Liver (tissue), 9 donors: ENCODE results near the gene LEMD2. TPM values are rescaled to one million over a fixed set of nuclear protein-coding genes. Genes with fewer than 3 reads are reported as not detected.

Experiments
- DNase-seq: peaks from one replicate; pipeline ENCODE4 v3.0.0-alpha.2; 2017; ENCODE audit warnings: low spot score
- H3K27ac ChIP-seq, 2 donors: one replicate each; pipeline ENCODE4 v1.7.0; 2013; ENCODE audit warnings: inconsistent platforms in 2 of 2, low read length in 2 of 2, control low read depth in 1 of 2, low read depth in 1 of 2, mild to moderate bottlenecking in 1 of 2
- H3K27me3 ChIP-seq, 4 donors: one replicate each; pipeline versions ENCODE4 v1.6.1 to v1.7.0; 2013; ENCODE audit warnings: low read length in 3 of 4, inconsistent platforms in 1 of 4, mild to moderate bottlenecking in 1 of 4, moderate library complexity in 1 of 4; ENCODE audit not compliant: control insufficient read depth in 4 of 4, insufficient read depth in 4 of 4
- H3K36me3 ChIP-seq, 4 donors: one replicate each; pipeline versions ENCODE4 v1.6.1 to v1.7.0; 2013; ENCODE audit warnings: low read length in 3 of 4, mild to moderate bottlenecking in 3 of 4, low read depth in 1 of 4, moderate library complexity in 1 of 4; ENCODE audit not compliant: control insufficient read depth in 4 of 4, insufficient read depth in 3 of 4
- H3K4me1 ChIP-seq, 4 donors: one replicate each; pipeline versions ENCODE4 v1.6.1 to v1.7.0; 2013; ENCODE audit warnings: low read length in 3 of 4, mild to moderate bottlenecking in 3 of 4, moderate library complexity in 1 of 4; ENCODE audit not compliant: control insufficient read depth in 4 of 4, insufficient read depth in 4 of 4
- H3K4me3 ChIP-seq, 3 donors: one replicate each; pipeline versions ENCODE4 v1.6.1 to v1.7.0; 2013; ENCODE audit warnings: low read length in 3 of 3, control low read depth in 1 of 3, low read depth in 1 of 3, mild to moderate bottlenecking in 1 of 3
- H3K9ac ChIP-seq, 2 donors: one replicate each; pipeline ENCODE4 v1.7.0; 2013; ENCODE audit warnings: low read length in 2 of 2, mild to moderate bottlenecking in 2 of 2, moderate library complexity in 2 of 2, control low read depth in 1 of 2, low read depth in 1 of 2
- H3K9me3 ChIP-seq, 4 donors: one replicate each; pipeline versions ENCODE4 v1.6.1 to v1.7.0; 2013; ENCODE audit warnings: low read length in 3 of 4; ENCODE audit not compliant: control insufficient read depth in 4 of 4
- EGR1 ChIP-seq, 2 donors: IDR thresholded peaks; 2 replicates each; pipeline ENCODE4 v1.6.1; 2016 to 2018; ENCODE audit warnings: antibody characterized with exemption in 2 of 2, low read depth in 2 of 2
- FOXA1 ChIP-seq: IDR thresholded peaks from 2 replicates; pipeline ENCODE4 v1.6.1; 2016; ENCODE audit warnings: antibody characterized with exemption
- FOXA2 ChIP-seq: IDR thresholded peaks from 2 replicates; pipeline ENCODE4 v1.6.1; 2016; ENCODE audit warnings: antibody characterized with exemption
- GABPA ChIP-seq, 2 donors: IDR thresholded peaks in 1 of 2; conservative IDR thresholded peaks in 1 of 2; 2 replicates each; pipeline ENCODE4 v1.6.1; 2016; ENCODE audit warnings: antibody characterized with exemption in 2 of 2, mild to moderate bottlenecking in 1 of 2, moderate library complexity in 1 of 2
- HNF4A ChIP-seq, 2 donors: conservative IDR thresholded peaks; 2 replicates each; pipeline ENCODE4 v1.6.1; 2016; ENCODE audit warnings: antibody characterized with exemption in 2 of 2, mild to moderate bottlenecking in 2 of 2
- HNF4G ChIP-seq: IDR thresholded peaks from 2 replicates; pipeline ENCODE4 v1.6.1; 2016; ENCODE audit warnings: antibody characterized with exemption
- JUND ChIP-seq, 2 donors: IDR thresholded peaks; 2 replicates each; pipeline ENCODE4 v1.6.1; 2016; ENCODE audit warnings: antibody characterized with exemption in 2 of 2
- NR2F2 ChIP-seq: IDR thresholded peaks from 2 replicates; pipeline ENCODE4 v1.6.1; 2016; ENCODE audit warnings: antibody characterized with exemption
- RAD21 ChIP-seq, 2 donors: IDR thresholded peaks; 2 replicates each; pipeline ENCODE4 v1.6.1; 2016; ENCODE audit warnings: antibody characterized with exemption in 2 of 2, mild to moderate bottlenecking in 2 of 2
- RXRA ChIP-seq, 2 donors: IDR thresholded peaks; 2 replicates each; pipeline ENCODE4 v1.6.1; 2017 to 2018; ENCODE audit warnings: antibody characterized with exemption in 2 of 2, mild to moderate bottlenecking in 1 of 2
- SP1 ChIP-seq: IDR thresholded peaks from 2 replicates; pipeline ENCODE4 v1.6.1; 2018; ENCODE audit warnings: antibody characterized with exemption, mild to moderate bottlenecking
- TAF1 ChIP-seq: conservative IDR thresholded peaks from 2 replicates; pipeline ENCODE4 v1.6.1; 2016; ENCODE audit warnings: antibody characterized with exemption, mild to moderate bottlenecking
- YY1 ChIP-seq: IDR thresholded peaks from 2 replicates; pipeline ENCODE4 v1.6.1; 2016; ENCODE audit warnings: antibody characterized with exemption, mild to moderate bottlenecking
- WGBS: extraction: QIAGEN DNeasy Blood & Tissue Kit; methylation state at CpG from one replicate; pipeline ENCODE4 v1.1.7; 2013; 5-methylcytosine and 5-hydroxymethylcytosine counted together
- polyA plus RNA-seq, 2 donors: library from polyadenylated mRNA; stranded (reverse) in 1 of 2; unstranded in 1 of 2; fragments of 200-250 nt in 1 of 2; fragments of >200 nt in 1 of 2; fragmentation: Nextera tagmentation in 1 of 2; extraction: Ambion mirVana in 1 of 2; gene quantifications; one replicate each; pipeline versions ENCODE4 v1.2.1 to v1.2.3, GENCODE V29; 2013 to 2015
- total RNA-seq, 2 donors: library from RNA; depleted of rRNA; stranded (reverse); fragments of >200 nt; gene quantifications; one replicate each; pipeline ENCODE4 v1.2.3, GENCODE V29; 2014
- TF ChIP-seq, protein P1 (sequence below): IDR thresholded peaks from 2 replicates; pipeline ENCODE4 v1.6.1; 2016; ENCODE audit warnings: antibody characterized with exemption
- TF ChIP-seq, protein P2 (sequence below): IDR thresholded peaks from 2 replicates; pipeline ENCODE4 v1.6.1; 2016; ENCODE audit warnings: antibody characterized with exemption
- TF ChIP-seq, protein P3 (sequence below): fragments of 150-350 bp; IDR thresholded peaks from 2 replicates; pipeline ENCODE4 v1.5.1; 2017; ENCODE audit warnings: improper control_type of control experiment, low read depth, low read length; ENCODE audit not compliant: missing input control
- TF ChIP-seq, protein P4 (sequence below): IDR thresholded peaks from 2 replicates; pipeline ENCODE4 v1.6.1; 2016; ENCODE audit warnings: antibody characterized with exemption
- TF ChIP-seq, protein P5 (sequence below): IDR thresholded peaks from 2 replicates; pipeline ENCODE4 v1.6.1; 2016; ENCODE audit warnings: antibody characterized with exemption, mild to moderate bottlenecking
- donor health status: healthy.
- donor health status: healthy.
- donor health status: healthy.
- donor health status: healthy.
- donor health status: healthy.

The LEMD2 gene
- total and polyA plus RNA-seq, 4 donors: 6.5 to 23.1 (median 16.6) TPM

DNA sequence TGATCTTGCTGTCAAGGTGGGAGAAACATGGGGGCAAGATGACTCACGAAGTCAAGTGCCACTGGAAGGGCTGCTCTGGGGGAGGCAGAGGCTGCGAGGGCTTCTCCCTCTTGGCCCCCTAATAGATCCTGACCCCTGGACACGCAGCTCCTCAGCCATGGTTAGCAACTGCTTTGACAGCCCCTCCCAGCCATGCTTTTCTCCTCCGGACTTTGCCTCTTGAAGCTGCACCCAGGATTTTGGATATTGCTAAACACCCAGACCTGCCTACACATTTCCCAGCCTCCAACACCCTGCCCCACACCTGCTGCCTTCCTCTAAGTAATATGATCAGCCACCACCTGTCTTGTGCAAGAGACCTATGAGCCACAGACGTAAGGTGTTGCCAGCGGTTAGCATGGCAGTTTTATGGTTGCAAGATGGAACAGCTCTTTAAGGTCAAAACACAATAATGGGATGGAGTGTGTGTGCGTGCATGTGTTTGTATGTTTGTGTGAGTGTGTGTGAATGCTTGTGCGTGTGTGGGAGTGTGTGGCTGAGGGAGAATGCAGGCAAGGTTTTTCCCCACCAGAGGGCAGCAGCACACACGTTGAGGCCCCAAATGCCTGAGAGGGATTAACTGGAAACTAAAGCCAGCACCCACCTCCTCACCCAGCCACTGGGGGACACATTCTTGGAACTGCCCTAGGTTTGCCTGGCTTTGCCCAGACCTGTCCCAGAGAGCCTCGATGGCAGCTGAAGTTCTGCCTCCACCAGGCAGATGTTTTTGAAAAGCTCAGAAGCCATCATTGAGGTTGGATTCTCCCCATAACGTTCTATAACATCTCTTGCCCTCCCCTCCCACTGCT lies 44.7 kb downstream of the LEMD2 start:
- Histone ChIP-seq H3K36me3 (no peaks in the 10 kb centered on the region), H3K27ac (peak overlapping the region; percentile 73 to 76), H3K4me1 (peaks cover 10 to 52% (median 45%) of the 10 kb centered on the region in 4 donors), H3K9me3 (no peaks in the 10 kb centered on the region), H3K4me3 (no peak overlapping the region), H3K9ac (no peak overlapping the region), H3K27me3 (no peaks in the 10 kb centered on the region)
- peak; percentile 75 for TF ChIP-seq SP1
- TF ChIP-seq JUND (IDR thresholded peaks at IDR 0.05): peak in 1 of 2 donors; percentile 23
- TF ChIP-seq, protein P1, sequence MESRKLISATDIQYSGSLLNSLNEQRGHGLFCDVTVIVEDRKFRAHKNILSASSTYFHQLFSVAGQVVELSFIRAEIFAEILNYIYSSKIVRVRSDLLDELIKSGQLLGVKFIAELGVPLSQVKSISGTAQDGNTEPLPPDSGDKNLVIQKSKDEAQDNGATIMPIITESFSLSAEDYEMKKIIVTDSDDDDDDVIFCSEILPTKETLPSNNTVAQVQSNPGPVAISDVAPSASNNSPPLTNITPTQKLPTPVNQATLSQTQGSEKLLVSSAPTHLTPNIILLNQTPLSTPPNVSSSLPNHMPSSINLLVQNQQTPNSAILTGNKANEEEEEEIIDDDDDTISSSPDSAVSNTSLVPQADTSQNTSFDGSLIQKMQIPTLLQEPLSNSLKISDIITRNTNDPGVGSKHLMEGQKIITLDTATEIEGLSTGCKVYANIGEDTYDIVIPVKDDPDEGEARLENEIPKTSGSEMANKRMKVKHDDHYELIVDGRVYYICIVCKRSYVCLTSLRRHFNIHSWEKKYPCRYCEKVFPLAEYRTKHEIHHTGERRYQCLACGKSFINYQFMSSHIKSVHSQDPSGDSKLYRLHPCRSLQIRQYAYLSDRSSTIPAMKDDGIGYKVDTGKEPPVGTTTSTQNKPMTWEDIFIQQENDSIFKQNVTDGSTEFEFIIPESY: no peak
- TF ChIP-seq TAF1: no peak
- no peak for TF ChIP-seq FOXA2
- TF ChIP-seq FOXA1: no peak
- TF ChIP-seq, protein P2, sequence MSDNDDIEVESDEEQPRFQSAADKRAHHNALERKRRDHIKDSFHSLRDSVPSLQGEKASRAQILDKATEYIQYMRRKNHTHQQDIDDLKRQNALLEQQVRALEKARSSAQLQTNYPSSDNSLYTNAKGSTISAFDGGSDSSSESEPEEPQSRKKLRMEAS: peak; percentile 49
- TF ChIP-seq YY1: peak; percentile 35
- TF ChIP-seq, protein P3, sequence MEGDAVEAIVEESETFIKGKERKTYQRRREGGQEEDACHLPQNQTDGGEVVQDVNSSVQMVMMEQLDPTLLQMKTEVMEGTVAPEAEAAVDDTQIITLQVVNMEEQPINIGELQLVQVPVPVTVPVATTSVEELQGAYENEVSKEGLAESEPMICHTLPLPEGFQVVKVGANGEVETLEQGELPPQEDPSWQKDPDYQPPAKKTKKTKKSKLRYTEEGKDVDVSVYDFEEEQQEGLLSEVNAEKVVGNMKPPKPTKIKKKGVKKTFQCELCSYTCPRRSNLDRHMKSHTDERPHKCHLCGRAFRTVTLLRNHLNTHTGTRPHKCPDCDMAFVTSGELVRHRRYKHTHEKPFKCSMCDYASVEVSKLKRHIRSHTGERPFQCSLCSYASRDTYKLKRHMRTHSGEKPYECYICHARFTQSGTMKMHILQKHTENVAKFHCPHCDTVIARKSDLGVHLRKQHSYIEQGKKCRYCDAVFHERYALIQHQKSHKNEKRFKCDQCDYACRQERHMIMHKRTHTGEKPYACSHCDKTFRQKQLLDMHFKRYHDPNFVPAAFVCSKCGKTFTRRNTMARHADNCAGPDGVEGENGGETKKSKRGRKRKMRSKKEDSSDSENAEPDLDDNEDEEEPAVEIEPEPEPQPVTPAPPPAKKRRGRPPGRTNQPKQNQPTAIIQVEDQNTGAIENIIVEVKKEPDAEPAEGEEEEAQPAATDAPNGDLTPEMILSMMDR: peak; percentile 93
- no peak for TF ChIP-seq NR2F2
- TF ChIP-seq HNF4A (conservative IDR thresholded peaks at IDR 0.05): peak; percentile 83 to 84
- no peak for TF ChIP-seq EGR1 (IDR thresholded peaks at IDR 0.05; ENCODE audit: low read depth in 2 of 2)
- TF ChIP-seq RXRA (IDR thresholded peaks at IDR 0.05): peak; percentile 66 to 78
- TF ChIP-seq HNF4G: peak; percentile 37
- TF ChIP-seq RAD21 (IDR thresholded peaks at IDR 0.05): peak; percentile 80 to 88
- TF ChIP-seq, protein P4, sequence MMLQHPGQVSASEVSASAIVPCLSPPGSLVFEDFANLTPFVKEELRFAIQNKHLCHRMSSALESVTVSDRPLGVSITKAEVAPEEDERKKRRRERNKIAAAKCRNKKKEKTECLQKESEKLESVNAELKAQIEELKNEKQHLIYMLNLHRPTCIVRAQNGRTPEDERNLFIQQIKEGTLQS: no peak
- TF ChIP-seq, protein P5, sequence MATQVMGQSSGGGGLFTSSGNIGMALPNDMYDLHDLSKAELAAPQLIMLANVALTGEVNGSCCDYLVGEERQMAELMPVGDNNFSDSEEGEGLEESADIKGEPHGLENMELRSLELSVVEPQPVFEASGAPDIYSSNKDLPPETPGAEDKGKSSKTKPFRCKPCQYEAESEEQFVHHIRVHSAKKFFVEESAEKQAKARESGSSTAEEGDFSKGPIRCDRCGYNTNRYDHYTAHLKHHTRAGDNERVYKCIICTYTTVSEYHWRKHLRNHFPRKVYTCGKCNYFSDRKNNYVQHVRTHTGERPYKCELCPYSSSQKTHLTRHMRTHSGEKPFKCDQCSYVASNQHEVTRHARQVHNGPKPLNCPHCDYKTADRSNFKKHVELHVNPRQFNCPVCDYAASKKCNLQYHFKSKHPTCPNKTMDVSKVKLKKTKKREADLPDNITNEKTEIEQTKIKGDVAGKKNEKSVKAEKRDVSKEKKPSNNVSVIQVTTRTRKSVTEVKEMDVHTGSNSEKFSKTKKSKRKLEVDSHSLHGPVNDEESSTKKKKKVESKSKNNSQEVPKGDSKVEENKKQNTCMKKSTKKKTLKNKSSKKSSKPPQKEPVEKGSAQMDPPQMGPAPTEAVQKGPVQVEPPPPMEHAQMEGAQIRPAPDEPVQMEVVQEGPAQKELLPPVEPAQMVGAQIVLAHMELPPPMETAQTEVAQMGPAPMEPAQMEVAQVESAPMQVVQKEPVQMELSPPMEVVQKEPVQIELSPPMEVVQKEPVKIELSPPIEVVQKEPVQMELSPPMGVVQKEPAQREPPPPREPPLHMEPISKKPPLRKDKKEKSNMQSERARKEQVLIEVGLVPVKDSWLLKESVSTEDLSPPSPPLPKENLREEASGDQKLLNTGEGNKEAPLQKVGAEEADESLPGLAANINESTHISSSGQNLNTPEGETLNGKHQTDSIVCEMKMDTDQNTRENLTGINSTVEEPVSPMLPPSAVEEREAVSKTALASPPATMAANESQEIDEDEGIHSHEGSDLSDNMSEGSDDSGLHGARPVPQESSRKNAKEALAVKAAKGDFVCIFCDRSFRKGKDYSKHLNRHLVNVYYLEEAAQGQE: no peak
- TF ChIP-seq GABPA (IDR thresholded peaks at IDR 0.05 in 1 of 2, conservative IDR thresholded peaks at IDR 0.05 in 1 of 2): no peak
- peak; percentile 77 for DNase-seq
- WGBS: 24% methylated on average over 11 of the region's 11 CpGs
